Measurements from ENCODE around the gene PREB.

- TF ChIP-seq, protein P1, sequence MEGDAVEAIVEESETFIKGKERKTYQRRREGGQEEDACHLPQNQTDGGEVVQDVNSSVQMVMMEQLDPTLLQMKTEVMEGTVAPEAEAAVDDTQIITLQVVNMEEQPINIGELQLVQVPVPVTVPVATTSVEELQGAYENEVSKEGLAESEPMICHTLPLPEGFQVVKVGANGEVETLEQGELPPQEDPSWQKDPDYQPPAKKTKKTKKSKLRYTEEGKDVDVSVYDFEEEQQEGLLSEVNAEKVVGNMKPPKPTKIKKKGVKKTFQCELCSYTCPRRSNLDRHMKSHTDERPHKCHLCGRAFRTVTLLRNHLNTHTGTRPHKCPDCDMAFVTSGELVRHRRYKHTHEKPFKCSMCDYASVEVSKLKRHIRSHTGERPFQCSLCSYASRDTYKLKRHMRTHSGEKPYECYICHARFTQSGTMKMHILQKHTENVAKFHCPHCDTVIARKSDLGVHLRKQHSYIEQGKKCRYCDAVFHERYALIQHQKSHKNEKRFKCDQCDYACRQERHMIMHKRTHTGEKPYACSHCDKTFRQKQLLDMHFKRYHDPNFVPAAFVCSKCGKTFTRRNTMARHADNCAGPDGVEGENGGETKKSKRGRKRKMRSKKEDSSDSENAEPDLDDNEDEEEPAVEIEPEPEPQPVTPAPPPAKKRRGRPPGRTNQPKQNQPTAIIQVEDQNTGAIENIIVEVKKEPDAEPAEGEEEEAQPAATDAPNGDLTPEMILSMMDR (IDR thresholded peaks at IDR 0.05): no peak
- TF ChIP-seq POLR2A (IDR thresholded peaks at IDR 0.05): no peak
- TF ChIP-seq POLR2AphosphoS5 (IDR thresholded peaks at IDR 0.05): no peak
Measured at GRCh38 chr2:27093430-27094352, 40.7 kb downstream of the PREB start.
